Measurements from ENCODE around the gene SCN11A.

The SCN11A gene

GRCh38 chr3:39051649-39052561 is at the start of gene SCN11A, which contains the start of gene WDR48:
SCN11A (minus strand) TSS chr3:39051944; CDS start chr3:38950362, 101,582 bp downstream.
WDR48 (plus strand) TSS chr3:39052016; CDS start chr3:39052026, 10 bp downstream.
- DNase-seq, result peak; percentile 93

GRCh38 chr3:39101022-39101689 is 49.4 kb upstream of the SCN11A start:
- DNase-seq, result peak; percentile 63

- DNase-seq, result no peak
Observed at GRCh38 chr3:39100500-39100886, 48.7 kb upstream of the SCN11A start.

GRCh38 chr3:39099738-39100499 is 48.2 kb upstream of the SCN11A start:
- no peak for DNase-seq

- no peak for DNase-seq
Observed at GRCh38 chr3:39099242-39099641, 47.5 kb upstream of the SCN11A start.

- no peak for DNase-seq
Observed at GRCh38 chr3:39098473-39099000, 46.8 kb upstream of the SCN11A start.

- DNase-seq, result no peak
Observed at GRCh38 chr3:39097716-39098472, 46.1 kb upstream of the SCN11A start.

GRCh38 chr3:39096775-39097174 is 45.0 kb upstream of the SCN11A start:
- no peak for DNase-seq

GRCh38 chr3:39095778-39096177 is 44.0 kb upstream of the SCN11A start:
- no peak for DNase-seq

- DNase-seq, result no peak
Observed at GRCh38 chr3:39094851-39095677, 43.3 kb upstream of the SCN11A start.

GRCh38 chr3:39090922-39091321 is 39.2 kb upstream of the SCN11A start:
- DNase-seq, result no peak

GRCh38 chr3:39088889-39089288 is 37.1 kb upstream of the SCN11A start:
- no peak for DNase-seq

- no peak for DNase-seq
Observed at GRCh38 chr3:39088456-39088855, 36.7 kb upstream of the SCN11A start.

- no peak for DNase-seq
Observed at GRCh38 chr3:39086144-39086543, 34.4 kb upstream of the SCN11A start.

GRCh38 chr3:39082666-39083313 is 31.0 kb upstream of the SCN11A start:
- DNase-seq, result no peak

- no peak for DNase-seq
Observed at GRCh38 chr3:39080026-39080425, 28.3 kb upstream of the SCN11A start.

- DNase-seq, result no peak
Observed at GRCh38 chr3:39079530-39079929, 27.8 kb upstream of the SCN11A start.

GRCh38 chr3:39075910-39076309 is 24.2 kb upstream of the SCN11A start:
- no peak for DNase-seq

- DNase-seq, result no peak
Observed at GRCh38 chr3:39068556-39068955, 16.8 kb upstream of the SCN11A start.

- DNase-seq, result no peak
Observed at GRCh38 chr3:39067286-39067685, 15.5 kb upstream of the SCN11A start.

GRCh38 chr3:39065197-39065596 is 13.5 kb upstream of the SCN11A start:
- DNase-seq, result peak; percentile 44

All from NCI-H82 (cell line).